Measurements from ENCODE around the gene FOXP1. TPM values are rescaled to one million over a fixed set of nuclear protein-coding genes. Genes with fewer than 3 reads are reported as not detected.

FOXP1 gene
- total and polyA plus RNA-seq, 2 of the 8 experiments (the other 6 are each of a cell fraction or from before 2014, with no cell fraction given) = 13.9 to 25.4 TPM

DNA sequence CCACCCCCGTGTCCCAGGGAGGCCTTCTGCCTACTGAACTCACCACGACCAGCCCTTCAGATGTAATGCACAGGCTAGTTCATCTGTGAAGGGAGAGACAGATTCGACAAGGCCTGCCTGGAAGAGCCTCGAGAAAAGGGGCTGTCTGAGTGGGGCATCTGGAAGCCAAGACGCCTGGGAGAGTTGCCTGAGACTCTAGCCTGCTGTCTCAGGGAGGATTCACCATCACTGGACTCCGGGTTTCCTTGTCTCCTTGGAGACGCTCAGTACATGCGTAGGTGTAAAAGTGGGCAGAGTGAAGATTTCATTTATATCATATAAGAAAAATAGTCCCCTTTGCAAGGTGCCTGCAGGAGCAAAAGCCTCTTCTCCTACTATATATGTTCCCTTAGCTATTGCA lies 468.9 kb downstream of the FOXP1 start:
- Histone ChIP-seq H3K18ac (ENCODE audit: extremely low read depth, low read length) (no peak overlapping the region), H4K8ac (ENCODE audit: extremely low read depth, insufficient read depth, low read length) (no peak overlapping the region), H3K27ac (ENCODE audit: low read depth, low read length) (no peak overlapping the region), H2BK120ac (replicated peaks; ENCODE audit: low read depth, low read length) (no peak overlapping the region), H3K27me3 (replicated peaks in 1 of 4; ENCODE audit: control insufficient read depth in 3 of 4, extremely low read depth in 1 of 4, insufficient read depth in 3 of 4, low read length in 3 of 4) (no peaks in the 10 kb centered on the region), H3K23ac (ENCODE audit: insufficient read length) (no peak overlapping the region), H3K36me3 (ENCODE audit: control insufficient read depth in 2 of 4, insufficient read depth in 4 of 4, low read length in 3 of 4) (peaks cover 0 to 3% (median 1%) of the 10 kb centered on the region in 4 experiments; a peak in 1 of 8 replicates), H2BK12ac (ENCODE audit: low read depth, low read length) (no peak overlapping the region), H2AK5ac (ENCODE audit: low read depth, low read length) (no peak overlapping the region), H3K4ac (replicated peaks; ENCODE audit: insufficient read length, low read depth, low read length) (no peak overlapping the region), H4K5ac (ENCODE audit: insufficient read length, low read depth, low read length) (no peak overlapping the region), H4K20me1 (replicated peaks in 1 of 2; ENCODE audit: control insufficient read depth in 1 of 2, insufficient read depth in 2 of 2, low read length in 2 of 2) (no peaks in the 10 kb centered on the region), H3K23me2 (ENCODE audit: low read depth, low read length) (no peaks in the 10 kb centered on the region), H3K9me3 (ENCODE audit: insufficient read depth in 2 of 2, low read depth in 1 of 2, low read length in 1 of 2) (no peaks in the 10 kb centered on the region), H3K4me1 (replicated peaks in 1 of 4; ENCODE audit: control insufficient read depth in 3 of 4, insufficient read depth in 4 of 4, low read length in 3 of 4) (peaks cover 2 to 8% (median 5%) of the 10 kb centered on the region in 4 experiments; a peak in 5 of 7 replicates), H3K56ac (replicated peaks; ENCODE audit: insufficient read length, low read depth, low read length) (no peak overlapping the region), H2BK20ac (ENCODE audit: low read length) (no peak overlapping the region), H3K79me2 (ENCODE audit: control insufficient read depth in 1 of 2, insufficient read depth in 2 of 2, low read length in 2 of 2) (no peaks in the 10 kb centered on the region), H3K9ac (replicated peaks in 1 of 4; ENCODE audit: extremely low read depth in 1 of 4, low read depth in 3 of 4, low read length in 3 of 4) (no peak overlapping the region), H2BK15ac (ENCODE audit: low read length) (no peak overlapping the region), H3K14ac (ENCODE audit: insufficient read length) (no peak overlapping the region), H4K91ac (replicated peaks; ENCODE audit: insufficient read length, low read length) (no peak overlapping the region), H3K79me1 (ENCODE audit: low read depth, low read length) (no peaks in the 10 kb centered on the region), H3K4me2 (ENCODE audit: insufficient read depth in 1 of 2, low read depth in 2 of 2, low read length in 2 of 2) (no peak overlapping the region), H2AFZ (ENCODE audit: low read length) (no peak overlapping the region), H2BK5ac (ENCODE audit: low read depth, low read length) (no peak overlapping the region), H3K4me3 (ENCODE audit: extremely low read depth in 1 of 4, insufficient read depth in 2 of 4, low read depth in 3 of 4, low read length in 4 of 4) (no peak overlapping the region)
- ChIA-PET CTCF (ENCODE audit: partially characterized antibody) (interaction anchor here (1.0 kb wide), 1 partner anchor 13 kb away, joined by 3 read pairs; no protein-coding TSS in a partner anchor), POLR2A (ENCODE audit: partially characterized antibody) (no interaction called here)
- no peak for FAIRE-seq
- DNase-seq (ENCODE audit: low read depth in 1 of 2, low spot score in 2 of 2) = no peak
- 84% methylated on average over 8 of the region's 8 CpGs; no CpG with 5 or more reads in 1 of the 2 experiments for WGBS, 2 experiments (ENCODE audit: extremely low coverage in 1 of 2, insufficient coverage in 1 of 2, insufficient read length in 1 of 2, insufficient replicate concordance in 2 of 2, low coverage in 1 of 2, low lambda C conversion rate in 2 of 2, missing lambda C conversion rate in 1 of 2)
- no peak for TF ChIP-seq NRF1 (IDR thresholded peaks at IDR 0.05; ENCODE audit: low read depth, low read length)
- no peak for TF ChIP-seq SP1 (IDR thresholded peaks at IDR 0.05; ENCODE audit: low read depth, low read length)
- no peak for TF ChIP-seq ASH2L (IDR thresholded peaks at IDR 0.05; ENCODE audit: low read length)
- no peak for TF ChIP-seq CBX8 (IDR thresholded peaks at IDR 0.05; ENCODE audit: borderline replicate concordance, low read depth, low read length)
- no peak for TF ChIP-seq JUN (IDR thresholded peaks at IDR 0.05; ENCODE audit: low read depth, low read length)
- TF ChIP-seq, protein P1, sequence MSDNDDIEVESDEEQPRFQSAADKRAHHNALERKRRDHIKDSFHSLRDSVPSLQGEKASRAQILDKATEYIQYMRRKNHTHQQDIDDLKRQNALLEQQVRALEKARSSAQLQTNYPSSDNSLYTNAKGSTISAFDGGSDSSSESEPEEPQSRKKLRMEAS (IDR thresholded peaks at IDR 0.05) = no peak

Measured in H1 (cell line).